Thoracic aorta (tissue), 2 donors: ENCODE measurements around the gene NR2F1-AS1. TPM values are rescaled to one million over a fixed set of nuclear protein-coding genes. Genes with fewer than 3 reads are reported as not detected.

ENCODE experiments used
- ATAC-seq: fragments of 150-250 bp; one replicate; pipeline ENCODE4 v1.8.0; 2017; ENCODE audit warnings: low read depth; ENCODE audit not compliant: insufficient number of reproducible peaks, low FRiP score
- DNase-seq: peaks from one replicate; pipeline ENCODE4 v3.0.0-alpha.2; 2020; ENCODE audit warnings: low spot score
- H3K27ac ChIP-seq, 2 donors: fragments of 200-600 bp; sonication (generic); 1 replicate in 1 of 2; 2 replicates in 1 of 2; pipeline ENCODE4 v1.5.1; 2016; ENCODE audit warnings: mild to moderate bottlenecking in 2 of 2, moderate library complexity in 2 of 2
- H3K27me3 ChIP-seq: fragments of 200-600 bp; sonication (generic); replicated peaks from 2 replicates; pipeline ENCODE4 v1.6.0; 2016; ENCODE audit warnings: mild to moderate bottlenecking; ENCODE audit not compliant: insufficient read depth
- H3K36me3 ChIP-seq: fragments of 200-600 bp; sonication (generic); one replicate; pipeline ENCODE4 v1.5.1; 2016
- H3K4me1 ChIP-seq, 2 donors: fragments of 200-600 bp; sonication (generic); 1 replicate in 1 of 2; 2 replicates in 1 of 2; pipeline versions ENCODE4 v1.5.1 to v1.6.0; 2016; ENCODE audit warnings: low read depth in 2 of 2, mild to moderate bottlenecking in 1 of 2; ENCODE audit not compliant: control insufficient read depth in 1 of 2
- H3K4me3 ChIP-seq: fragments of 200-600 bp; sonication (generic); 2 replicates; pipeline ENCODE4 v1.5.1; 2016; ENCODE audit warnings: mild to moderate bottlenecking
- H3K9me3 ChIP-seq: fragments of 200-600 bp; sonication (generic); 2 replicates; pipeline ENCODE4 v1.5.1; 2016
- total RNA-seq, 2 donors: library from RNA; depleted of rRNA; stranded (reverse); fragments of >200 nt; gene quantifications; one replicate each; pipeline versions ENCODE4 v1.1.0 to v1.2.3, GENCODE V29; 2016
- TF ChIP-seq, protein P1 (sequence below): fragments of 200-600 bp; sonication (generic); IDR thresholded peaks from one replicate; pipeline ENCODE4 v1.5.1; 2019; ENCODE audit warnings: antibody characterized with exemption

The NR2F1-AS1 gene
- total RNA-seq, 2 donors from 2014 or later = 0.54 to 8.7 TPM

DNA sequence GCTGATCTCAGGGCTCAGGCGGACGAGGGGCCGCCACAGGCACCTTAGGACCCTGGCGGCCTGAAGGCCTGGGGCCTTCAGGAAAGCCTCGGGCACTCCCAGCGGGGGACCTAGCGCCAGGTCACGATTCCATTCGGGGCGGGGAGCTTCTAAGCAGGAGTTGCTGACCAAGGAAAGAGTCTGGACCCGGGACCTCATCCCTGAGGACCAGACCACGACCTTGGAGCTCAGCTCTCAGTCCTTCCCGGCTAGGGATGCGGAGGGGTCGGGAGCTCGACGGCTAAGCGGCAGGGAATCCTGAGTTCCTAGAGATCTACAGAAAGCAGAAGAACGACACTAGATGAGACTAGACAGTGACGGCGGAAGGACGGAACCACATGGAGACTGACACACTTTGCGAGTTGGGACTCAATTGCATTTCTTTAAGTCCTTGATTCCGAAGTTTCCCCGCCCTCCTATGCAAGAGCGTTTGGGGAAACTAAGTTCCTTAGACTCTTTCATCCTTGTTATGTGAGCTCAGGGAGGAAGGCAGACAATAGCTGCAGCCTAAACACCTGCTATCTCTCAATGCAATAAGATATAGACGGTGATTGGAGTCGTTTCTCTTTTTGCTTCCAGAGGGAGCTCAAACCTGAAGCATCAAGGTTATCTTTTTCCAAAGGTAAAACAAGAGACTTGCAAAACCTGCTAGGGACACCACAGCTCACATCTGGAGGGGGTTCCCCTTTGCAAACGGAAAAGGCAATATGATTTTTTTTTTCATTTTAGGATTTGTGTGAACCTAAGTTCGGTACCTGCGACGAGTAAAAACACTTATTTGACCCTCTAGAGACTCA, 9.7 kb downstream of the NR2F1-AS1 start:
- Histone ChIP-seq H3K27me3 (peaks cover 4% of the 10 kb centered on the region), H3K4me1 (peaks cover 0 to 17% of the 10 kb centered on the region in 2 donors), H3K36me3 (no peaks in the 10 kb centered on the region), H3K27ac (no peak overlapping the region), H3K9me3 (no peaks in the 10 kb centered on the region), H3K4me3 (peak overlapping the region; percentile 54)
- TF ChIP-seq, protein P1, sequence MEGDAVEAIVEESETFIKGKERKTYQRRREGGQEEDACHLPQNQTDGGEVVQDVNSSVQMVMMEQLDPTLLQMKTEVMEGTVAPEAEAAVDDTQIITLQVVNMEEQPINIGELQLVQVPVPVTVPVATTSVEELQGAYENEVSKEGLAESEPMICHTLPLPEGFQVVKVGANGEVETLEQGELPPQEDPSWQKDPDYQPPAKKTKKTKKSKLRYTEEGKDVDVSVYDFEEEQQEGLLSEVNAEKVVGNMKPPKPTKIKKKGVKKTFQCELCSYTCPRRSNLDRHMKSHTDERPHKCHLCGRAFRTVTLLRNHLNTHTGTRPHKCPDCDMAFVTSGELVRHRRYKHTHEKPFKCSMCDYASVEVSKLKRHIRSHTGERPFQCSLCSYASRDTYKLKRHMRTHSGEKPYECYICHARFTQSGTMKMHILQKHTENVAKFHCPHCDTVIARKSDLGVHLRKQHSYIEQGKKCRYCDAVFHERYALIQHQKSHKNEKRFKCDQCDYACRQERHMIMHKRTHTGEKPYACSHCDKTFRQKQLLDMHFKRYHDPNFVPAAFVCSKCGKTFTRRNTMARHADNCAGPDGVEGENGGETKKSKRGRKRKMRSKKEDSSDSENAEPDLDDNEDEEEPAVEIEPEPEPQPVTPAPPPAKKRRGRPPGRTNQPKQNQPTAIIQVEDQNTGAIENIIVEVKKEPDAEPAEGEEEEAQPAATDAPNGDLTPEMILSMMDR = no peak
- ATAC-seq (no peak), DNase-seq (no peak)

GRCh38 chr5:93570294-93571113, 10.5 kb downstream of the NR2F1-AS1 start:
- no peak for ATAC-seq
- peaks cover 0 to 17% of the 10 kb centered on the region in 2 donors for H3K4me1 ChIP-seq

GRCh38 chr5:93569300-93570160, 11.5 kb downstream of the NR2F1-AS1 start:
- Histone ChIP-seq H3K27ac (no peak overlapping the region), H3K27me3 (no peaks in the 10 kb centered on the region), H3K9me3 (no peaks in the 10 kb centered on the region), H3K36me3 (no peaks in the 10 kb centered on the region), H3K4me3 (no peak overlapping the region), H3K4me1 (peaks cover 0 to 17% of the 10 kb centered on the region in 2 donors)
- DNase-seq (no peak), ATAC-seq (no peak)
- TF ChIP-seq, protein P1 = no peak

More at GRCh38 chr5:93570294-93571113, 10.5 kb downstream of the NR2F1-AS1 start:
- TF ChIP-seq, protein P1 = no peak
- Histone ChIP-seq H3K9me3 (no peaks in the 10 kb centered on the region), H3K4me3 (peak overlapping the region; percentile 54), H3K36me3 (no peaks in the 10 kb centered on the region), H3K27ac (no peak overlapping the region), H3K27me3 (peaks cover 3% of the 10 kb centered on the region)
- no peak for DNase-seq

DNA sequence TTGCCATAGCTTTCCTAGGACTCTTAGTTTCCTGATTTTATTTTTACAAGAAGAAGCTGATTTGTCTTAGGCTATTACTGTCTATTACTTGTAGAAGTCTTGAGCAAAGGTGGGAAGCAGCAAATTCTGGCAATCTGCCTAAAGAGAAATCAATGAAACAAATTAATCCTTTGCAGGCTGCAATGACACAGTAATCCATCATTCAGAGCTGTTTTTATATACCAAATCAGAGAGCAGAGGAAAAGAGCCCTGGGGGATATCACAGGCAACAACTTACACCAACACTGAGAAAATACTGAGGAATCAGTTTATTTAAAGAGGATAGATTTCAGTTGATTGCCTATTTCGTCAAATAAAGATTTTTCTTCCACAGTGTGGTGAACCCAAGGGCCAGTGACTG, 13.6 kb downstream of the NR2F1-AS1 start:
- DNase-seq = no peak
- Histone ChIP-seq H3K36me3 (no peaks in the 10 kb centered on the region), H3K4me3 (no peak overlapping the region), H3K4me1 (peaks cover 0 to 16% of the 10 kb centered on the region in 2 donors), H3K9me3 (no peaks in the 10 kb centered on the region), H3K27ac (no peak overlapping the region), H3K27me3 (no peaks in the 10 kb centered on the region)
- TF ChIP-seq, protein P1 = no peak
- no peak for ATAC-seq
